ENCODE results near the gene PRDM11. TPM values are rescaled to one million over a fixed set of nuclear protein-coding genes. Genes with fewer than 3 reads are reported as not detected.
"Not testable (repeated sequence)": the region's sequence is repeated elsewhere in the genome, so short reads cannot be mapped to it uniquely, and the experiment has no call there.

The PRDM11 gene
- total RNA-seq, 1 donor from 2014 or later = 17.3 TPM

GRCh38 chr11:45237711-45238315 lies 91.4 kb downstream of the PRDM11 start:
- intact Hi-C loops (cut with DNase I) = no loop called here
- DNase-seq (no peak), ATAC-seq (ENCODE audit: poor library complexity) (peak; percentile 49)

- intact Hi-C loops (cut with DNase I) = no loop called here
- peak; percentile 68 for ATAC-seq (ENCODE audit: poor library complexity)
- no peak for DNase-seq
These were observed 92.3 kb downstream of the PRDM11 start for GRCh38 chr11:45238724-45239123.

GRCh38 chr11:45239733-45240132 lies 93.3 kb downstream of the PRDM11 start:
- DNase-seq = no peak
- intact Hi-C loops (cut with DNase I) = no loop called here

GRCh38 chr11:45243967-45244366 lies 97.5 kb downstream of the PRDM11 start:
- ATAC-seq (ENCODE audit: poor library complexity) = no peak
- intact Hi-C loops (cut with DNase I) = no loop called here

More at GRCh38 chr11:45239733-45240132, 93.3 kb downstream of the PRDM11 start:
- no peak for ATAC-seq (ENCODE audit: poor library complexity)

GRCh38 chr11:45245218-45246045 lies 99.0 kb downstream of the PRDM11 start:
- ATAC-seq (ENCODE audit: poor library complexity) (peak; percentile 56), DNase-seq (no peak)
- intact Hi-C loops (cut with DNase I) = no loop called here

More at GRCh38 chr11:45243967-45244366, 97.5 kb downstream of the PRDM11 start:
- no peak for DNase-seq

- no peak for ATAC-seq (ENCODE audit: poor library complexity)
- intact Hi-C loops (cut with DNase I) = no loop called here
- DNase-seq = no peak
These were observed 99.8 kb downstream of the PRDM11 start for GRCh38 chr11:45246241-45246640.

GRCh38 chr11:45247433-45247832 lies 101.0 kb downstream of the PRDM11 start:
- DNase-seq (no peak), ATAC-seq (ENCODE audit: poor library complexity) (no peak)
- intact Hi-C loops (cut with DNase I) = no loop called here

GRCh38 chr11:45248501-45249011 lies 102.1 kb downstream of the PRDM11 start:
- DNase-seq = no peak
- intact Hi-C loops (cut with DNase I) = no loop called here
- ATAC-seq (ENCODE audit: poor library complexity) = no peak

GRCh38 chr11:45249372-45249771 lies 102.9 kb downstream of the PRDM11 start:
- ATAC-seq (ENCODE audit: poor library complexity); DNase-seq; intact Hi-C loops (cut with DNase I): not testable (repeated sequence)

GRCh38 chr11:45250035-45250718 lies 103.7 kb downstream of the PRDM11 start:
- ATAC-seq (ENCODE audit: poor library complexity) = no peak
- intact Hi-C loops (cut with DNase I) = no loop called here
- DNase-seq = no peak

GRCh38 chr11:45252134-45252856 lies 105.9 kb downstream of the PRDM11 start:
- DNase-seq (peak; percentile 76), ATAC-seq (ENCODE audit: poor library complexity) (peak; percentile 95)
- intact Hi-C loops (cut with DNase I) = no loop called here

GRCh38 chr11:45252877-45253276 lies 106.4 kb downstream of the PRDM11 start:
- ATAC-seq (ENCODE audit: poor library complexity) (no peak), DNase-seq (no peak)
- intact Hi-C loops (cut with DNase I) = no loop called here

GRCh38 chr11:45253640-45254039 lies 107.2 kb downstream of the PRDM11 start:
- ATAC-seq (ENCODE audit: poor library complexity) (no peak), DNase-seq (no peak)
- intact Hi-C loops (cut with DNase I) = no loop called here

- ATAC-seq (ENCODE audit: poor library complexity) = no peak
- intact Hi-C loops (cut with DNase I) = no loop called here
These were observed 107.6 kb downstream of the PRDM11 start for GRCh38 chr11:45254070-45254469.

GRCh38 chr11:45258982-45259530 lies 112.6 kb downstream of the PRDM11 start:
- DNase-seq = no peak
- ATAC-seq (ENCODE audit: poor library complexity) = no peak
- intact Hi-C loops (cut with DNase I) = no loop called here

More at GRCh38 chr11:45254070-45254469, 107.6 kb downstream of the PRDM11 start:
- no peak for DNase-seq

GRCh38 chr11:45259592-45259991 lies 113.2 kb downstream of the PRDM11 start:
- intact Hi-C loops (cut with DNase I) = no loop called here
- ATAC-seq (ENCODE audit: poor library complexity) = no peak
- DNase-seq = no peak

- intact Hi-C loops (cut with DNase I) = no loop called here
These were observed 113.6 kb downstream of the PRDM11 start for GRCh38 chr11:45260071-45260470.

GRCh38 chr11:45262900-45263299 lies 116.5 kb downstream of the PRDM11 start:
- no peak for ATAC-seq (ENCODE audit: poor library complexity)
- intact Hi-C loops (cut with DNase I) = no loop called here
- DNase-seq = no peak

More at GRCh38 chr11:45260071-45260470, 113.6 kb downstream of the PRDM11 start:
- ATAC-seq (ENCODE audit: poor library complexity) (no peak), DNase-seq (no peak)

Measured in Right ventricle myocardium superior (tissue), 1 donor.